EH (cell line): Measurements from ENCODE around the gene SAMD14.
A peak's percentile ranks its signal among the peaks of the same experiment; 100 is the strongest.

Experiments
- DNase-seq: peaks from one replicate; pipeline ENCODE4 v3.0.0-alpha.2; 2015; ENCODE audit warnings: low read depth

Gene SAMD14

DNA sequence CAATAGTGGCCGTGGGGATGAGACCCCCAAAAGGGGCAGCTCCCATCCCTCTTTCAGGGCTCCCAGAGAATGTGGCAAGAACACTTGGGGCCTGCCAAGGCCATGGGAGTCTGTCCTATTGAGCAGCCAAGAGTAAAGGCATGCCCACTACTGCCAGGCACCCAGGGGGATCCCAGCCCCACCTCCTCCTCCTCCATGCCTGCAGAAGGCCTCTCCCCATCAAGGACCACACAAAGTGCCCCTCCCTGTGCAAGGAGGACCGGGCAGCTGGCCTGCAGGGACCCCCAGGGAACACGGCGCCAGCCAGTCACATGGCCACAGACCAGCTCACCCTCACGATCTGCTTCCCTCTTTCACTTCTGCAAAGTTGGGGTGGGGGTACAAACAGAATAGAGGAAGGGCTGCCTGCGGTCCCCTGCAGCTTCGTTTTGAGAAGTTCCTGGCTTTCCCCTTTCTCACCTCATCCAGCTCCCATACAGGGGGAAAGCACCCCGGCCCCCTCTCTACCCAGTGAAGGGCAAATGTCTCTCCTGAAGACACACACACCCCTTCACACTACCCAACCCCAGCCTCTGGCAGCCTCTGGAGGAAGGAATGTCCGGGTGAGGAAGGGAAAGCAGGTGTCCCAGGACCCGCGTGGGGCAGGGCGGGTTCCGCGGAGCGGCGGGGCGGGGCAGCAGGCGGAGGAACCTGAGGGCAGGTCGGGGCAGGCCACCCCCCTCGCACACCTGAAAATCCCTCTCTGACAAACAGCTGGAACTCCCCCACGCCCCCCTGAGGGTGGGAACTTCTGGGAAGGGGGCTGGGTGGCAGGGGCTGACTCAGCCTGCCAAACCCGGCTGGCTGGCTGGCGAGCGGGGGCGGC is 18.5 kb upstream of the SAMD14 start:
- peak; percentile 61 for DNase-seq

DNA sequence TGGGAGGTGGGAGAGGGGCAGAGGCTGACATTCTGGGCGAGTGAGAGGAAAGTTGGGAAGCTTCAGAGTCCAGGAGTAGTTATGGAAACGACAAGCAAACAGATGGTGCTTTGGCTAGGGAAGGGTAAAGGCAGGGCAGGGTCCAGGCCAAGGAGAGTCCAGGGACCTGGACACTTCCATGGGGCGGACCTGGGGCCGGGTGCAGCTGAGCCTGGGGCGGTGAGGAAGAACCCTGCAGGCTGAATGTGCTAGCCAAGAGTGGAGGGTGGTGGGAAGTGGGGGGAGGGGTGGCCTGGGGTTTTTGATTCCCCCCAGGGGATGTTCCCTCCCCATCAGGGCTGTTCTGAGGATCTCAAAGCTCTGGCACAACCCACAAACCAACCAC is 17.9 kb upstream of the SAMD14 start:
- DNase-seq, result peak; percentile 52

DNA sequence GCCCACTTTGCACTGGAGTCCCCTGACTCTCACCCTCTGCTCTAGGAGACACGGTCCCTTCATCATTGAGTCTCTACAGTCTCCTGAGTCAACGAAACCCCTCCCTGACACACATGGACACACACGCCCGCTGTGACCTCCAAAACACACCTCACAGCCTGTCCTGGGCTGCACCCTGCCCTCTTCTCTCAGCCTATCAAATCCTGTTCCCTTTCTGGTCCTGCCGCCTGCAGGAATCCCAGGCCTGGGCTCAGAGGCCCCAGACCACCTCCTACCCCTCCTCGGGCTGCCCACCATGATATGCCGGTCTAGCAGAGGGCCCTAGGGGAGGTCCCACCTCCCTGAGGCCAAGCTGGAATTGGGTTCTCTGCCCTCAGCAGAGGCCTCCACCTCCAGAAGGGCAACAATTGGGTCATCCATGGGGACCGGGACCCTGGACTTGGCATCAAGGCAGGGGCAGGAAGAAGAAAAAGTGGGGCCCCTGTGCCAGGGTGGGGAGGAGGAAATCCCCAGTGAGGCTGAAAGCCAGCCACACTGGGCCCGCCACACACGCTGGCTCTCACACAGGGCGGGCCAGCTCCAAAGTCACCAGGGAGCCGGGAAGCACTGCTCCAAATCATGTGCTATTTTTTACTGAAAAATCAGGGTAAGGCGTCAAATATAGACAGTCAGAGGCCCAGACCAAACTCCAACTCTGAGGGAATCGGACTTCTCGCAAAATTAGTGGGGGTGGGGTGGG is 17.1 kb upstream of the SAMD14 start:
- no peak for DNase-seq

DNA sequence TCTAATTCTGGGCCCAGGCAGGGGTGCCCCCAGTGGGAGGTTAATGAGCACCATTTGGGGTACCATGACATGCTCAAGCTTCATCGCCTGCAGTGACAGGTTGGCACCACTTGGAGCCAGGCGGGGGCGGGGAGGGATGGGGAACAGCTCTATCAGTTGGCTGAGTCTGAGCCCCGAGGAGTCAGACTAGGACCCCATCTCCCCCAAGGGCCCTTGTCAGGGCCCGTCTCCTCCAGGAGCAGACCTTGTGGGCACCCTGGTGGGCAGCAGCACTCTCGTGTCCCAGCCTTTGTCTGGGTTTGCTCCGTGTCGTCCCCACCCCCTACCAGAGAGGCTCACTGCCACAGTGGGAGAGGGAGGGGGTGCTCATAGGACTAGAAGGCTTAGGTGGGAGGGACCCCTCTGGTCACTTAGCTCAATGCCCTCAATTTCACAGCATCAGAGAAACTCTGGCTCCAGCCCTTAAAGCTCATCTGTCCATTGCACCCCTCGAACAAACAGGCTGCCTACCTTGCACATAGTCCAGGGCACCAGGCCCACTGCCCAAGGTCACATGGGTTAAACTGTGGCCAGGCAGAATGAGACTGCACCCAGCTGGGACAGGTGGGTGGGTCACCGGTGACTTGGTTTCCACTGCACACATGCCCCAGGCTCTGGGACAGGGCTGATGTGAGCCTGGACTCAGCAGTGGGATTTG is 16.4 kb upstream of the SAMD14 start:
- no peak for DNase-seq

DNA sequence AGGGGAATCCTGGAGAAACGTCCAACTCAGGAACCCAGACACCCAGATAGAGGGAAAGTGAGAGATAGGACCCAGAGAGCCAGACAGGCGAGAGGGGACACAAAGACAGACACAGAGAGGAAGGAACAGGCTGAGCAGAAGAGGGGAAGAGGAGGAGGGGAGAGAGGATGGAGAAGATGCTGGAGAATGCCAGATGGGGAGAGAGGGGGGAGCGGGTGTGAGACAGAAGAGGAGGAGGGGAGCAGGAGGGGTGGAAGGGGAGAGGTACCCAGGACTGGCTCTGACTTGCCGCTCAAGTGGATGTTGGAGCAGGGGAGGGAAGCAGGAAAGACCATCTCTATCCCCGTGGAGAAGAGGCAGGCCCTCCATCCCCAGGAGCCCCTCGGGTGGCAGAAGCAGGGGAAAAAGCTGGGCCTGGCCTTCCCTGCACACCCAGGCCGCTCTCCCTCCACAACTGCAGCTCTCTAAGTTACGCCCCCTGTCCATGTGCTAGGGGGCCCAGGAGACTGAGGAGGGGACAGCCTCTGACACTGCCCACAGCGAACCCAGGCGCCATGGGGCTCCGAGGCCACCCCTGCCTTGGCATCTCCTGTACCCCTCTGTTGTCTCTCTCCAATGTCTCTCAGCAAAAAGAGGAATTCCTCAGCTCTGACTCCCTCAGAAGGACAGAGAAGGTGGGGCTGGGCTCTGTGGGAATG is 15.7 kb upstream of the SAMD14 start:
- DNase-seq, result no peak

DNA sequence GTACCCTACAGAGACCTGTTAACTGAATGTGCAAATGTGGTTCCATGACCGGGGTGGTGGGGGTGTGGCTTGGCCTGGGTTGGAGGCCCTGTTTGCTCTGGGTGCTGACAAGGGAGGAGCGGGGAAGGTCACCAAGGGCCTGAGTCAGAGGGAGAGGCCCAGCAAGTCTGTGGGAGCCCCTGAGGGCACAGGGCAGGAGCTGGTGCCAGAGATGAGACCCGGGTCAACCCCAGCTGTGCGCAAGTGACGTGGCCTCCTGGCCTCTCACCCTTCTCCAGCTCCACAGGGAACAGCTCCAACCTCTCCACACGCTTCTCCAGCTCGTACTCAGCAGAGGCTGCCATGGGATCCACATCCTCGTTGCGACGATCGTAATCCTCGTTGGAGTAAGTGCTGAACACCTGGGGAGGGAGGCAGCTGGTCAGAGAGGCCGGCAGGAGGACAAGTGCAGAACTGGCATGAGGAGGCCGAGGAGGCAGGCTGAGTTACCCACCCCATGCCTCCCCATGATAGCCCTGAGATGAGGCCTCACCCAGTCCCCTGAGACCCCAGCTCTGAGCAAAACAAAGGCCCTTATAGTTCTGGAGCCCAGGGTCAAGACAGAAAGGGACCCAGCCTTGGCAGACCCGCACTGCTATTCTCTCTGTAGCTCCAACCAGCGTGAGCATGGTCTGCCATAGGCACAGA is 15.0 kb upstream of the SAMD14 start:
- no peak for DNase-seq

DNA sequence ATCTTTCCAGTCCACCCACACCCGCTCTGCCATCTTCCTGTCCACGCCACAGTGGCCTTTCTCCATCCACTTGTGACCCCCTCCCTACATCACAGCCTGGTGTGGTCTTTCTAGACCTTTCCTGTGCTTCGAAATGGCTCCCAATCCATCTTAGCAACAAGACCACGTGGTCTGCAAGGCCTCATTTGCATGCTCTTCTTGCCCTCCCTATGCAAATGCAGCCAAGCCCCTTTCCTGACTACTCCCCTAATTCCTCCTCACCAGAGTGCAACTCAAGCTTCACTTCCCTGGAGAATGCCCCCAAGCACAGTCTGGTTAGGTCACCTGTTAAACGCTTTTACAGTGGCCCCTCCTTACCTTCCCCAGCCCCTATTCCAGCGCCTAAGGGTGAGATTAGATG is 14.4 kb upstream of the SAMD14 start:
- DNase-seq, result no peak

DNA sequence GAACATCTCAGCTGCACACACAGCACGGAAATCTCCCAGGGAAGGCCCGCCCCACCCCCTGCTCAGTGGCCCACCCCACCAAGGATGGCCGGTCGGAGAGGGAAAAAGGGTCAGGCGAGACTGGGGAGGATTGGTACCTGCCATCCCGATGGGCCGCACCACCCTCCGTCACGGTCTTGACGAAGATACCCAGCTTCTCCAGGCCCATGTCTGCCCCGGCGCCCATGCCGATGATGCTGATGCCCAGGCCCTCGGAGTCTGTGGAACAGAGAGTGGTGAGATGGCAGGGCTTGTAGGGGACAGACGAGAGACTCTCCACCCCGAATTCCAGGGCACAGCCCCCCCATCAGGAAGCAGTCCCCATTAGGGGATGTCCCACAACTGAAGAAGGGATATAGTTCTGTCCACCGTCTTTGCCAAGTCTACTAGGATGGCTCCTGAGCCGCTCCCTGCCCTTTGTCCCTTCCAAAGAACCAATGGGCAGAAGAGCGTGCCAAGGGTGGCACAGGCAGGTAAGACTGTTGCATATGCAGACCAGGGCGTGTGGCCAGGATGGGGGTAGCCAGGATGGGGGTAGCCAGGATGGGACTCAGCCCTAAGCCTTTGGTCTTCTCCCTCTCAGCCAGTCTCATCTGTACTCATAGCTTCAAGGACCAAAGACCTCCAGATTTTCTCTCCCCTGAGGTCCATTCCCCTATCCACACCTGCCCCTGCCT is 13.7 kb upstream of the SAMD14 start:
- DNase-seq, result no peak

DNA sequence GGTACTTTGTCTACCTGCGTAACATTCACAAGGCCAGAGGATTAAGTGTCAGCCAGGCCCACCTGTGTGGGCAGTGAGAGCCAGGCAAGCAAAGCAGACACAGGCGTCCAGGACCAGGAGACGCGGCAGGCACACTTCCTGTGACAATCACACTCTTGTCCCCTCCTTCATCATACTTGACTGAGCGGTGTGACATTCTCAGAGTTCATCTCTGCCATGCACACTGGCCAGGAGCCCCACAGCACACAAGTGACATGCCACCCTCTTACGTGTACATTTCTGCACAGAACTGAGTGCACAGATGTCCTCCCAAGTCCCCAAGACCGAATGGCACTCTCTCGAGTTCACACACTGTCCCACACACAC is 11.8 kb upstream of the SAMD14 start:
- no peak for DNase-seq

DNA sequence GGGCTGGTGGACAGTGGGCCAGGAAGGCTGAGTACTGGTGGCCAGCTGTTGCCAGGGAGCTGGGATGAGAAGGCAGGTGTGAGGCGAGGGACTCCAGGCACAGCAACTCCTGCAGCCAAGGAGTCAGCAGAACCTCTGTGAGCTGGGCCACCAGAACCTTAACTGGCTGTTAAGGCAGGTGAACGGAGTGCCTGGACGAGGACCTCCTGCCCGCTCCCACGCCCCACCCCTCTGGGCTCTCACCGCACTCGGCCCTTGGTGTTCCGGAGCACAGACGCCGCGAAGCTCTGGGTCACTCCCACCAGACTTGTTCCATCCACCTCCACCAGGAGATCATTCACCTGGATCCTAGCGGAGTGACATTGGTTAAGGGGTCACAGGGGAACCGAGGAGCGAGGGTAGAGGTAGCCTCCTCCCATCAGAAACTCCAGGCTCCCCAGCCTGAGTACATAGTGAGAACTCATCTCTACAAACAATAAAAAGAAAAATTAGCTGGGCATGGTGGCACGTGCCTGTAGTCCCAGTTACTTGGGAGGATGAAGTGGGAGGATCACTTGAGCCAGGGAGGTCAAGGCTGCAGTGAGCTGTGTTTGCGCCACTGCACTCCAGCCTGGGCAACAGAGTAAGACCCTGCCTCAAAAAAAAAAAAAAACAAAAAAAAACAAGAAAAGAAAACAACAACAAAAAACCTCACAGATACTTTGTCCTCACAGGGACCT is 11.2 kb upstream of the SAMD14 start:
- no peak for DNase-seq

DNA sequence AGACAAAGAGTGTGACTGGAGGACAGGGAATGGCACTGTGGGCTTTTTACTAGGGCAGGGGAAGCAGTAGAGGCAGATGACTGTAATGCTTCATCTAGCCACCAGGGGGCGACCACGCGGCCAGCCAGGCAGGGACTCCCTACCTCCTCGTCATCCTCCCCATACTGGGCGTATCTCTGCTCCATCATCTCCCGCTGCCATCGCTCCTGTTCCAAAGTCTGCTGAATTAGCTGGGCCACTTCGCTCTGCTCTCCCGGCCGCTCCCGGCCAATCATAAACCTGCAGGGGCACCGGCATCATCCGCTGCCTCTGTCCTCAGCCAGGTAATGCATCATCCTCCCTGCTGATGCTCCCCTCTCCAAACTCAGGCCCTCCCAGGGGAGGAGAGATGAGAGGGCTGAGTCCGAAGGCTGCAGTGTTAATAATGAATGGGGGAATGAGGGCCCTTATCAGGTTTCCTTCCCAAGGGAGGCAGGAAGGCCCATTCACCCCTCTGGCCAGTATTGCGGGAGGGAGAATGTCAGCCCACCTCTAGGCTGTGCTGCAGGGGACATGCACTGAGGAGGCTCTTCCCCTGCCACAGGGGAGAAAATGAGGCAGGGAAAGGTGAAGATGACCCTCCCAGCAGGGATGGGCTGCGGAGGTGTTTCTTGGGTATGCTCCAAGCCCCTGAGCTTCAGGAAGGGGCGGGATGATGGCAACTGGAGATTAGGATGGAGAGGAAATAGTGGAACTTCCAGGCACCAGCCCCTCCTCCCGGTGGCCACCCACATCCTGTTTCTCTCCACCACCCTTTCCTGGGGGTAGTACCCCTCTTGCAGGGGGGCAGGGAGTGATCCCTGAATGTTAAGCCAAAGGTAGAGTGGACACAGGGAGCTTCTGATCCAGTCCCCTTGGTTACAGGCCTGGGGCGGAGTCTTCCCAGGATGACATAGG is 10.3 kb upstream of the SAMD14 start:
- peak; percentile 81 for DNase-seq

DNA sequence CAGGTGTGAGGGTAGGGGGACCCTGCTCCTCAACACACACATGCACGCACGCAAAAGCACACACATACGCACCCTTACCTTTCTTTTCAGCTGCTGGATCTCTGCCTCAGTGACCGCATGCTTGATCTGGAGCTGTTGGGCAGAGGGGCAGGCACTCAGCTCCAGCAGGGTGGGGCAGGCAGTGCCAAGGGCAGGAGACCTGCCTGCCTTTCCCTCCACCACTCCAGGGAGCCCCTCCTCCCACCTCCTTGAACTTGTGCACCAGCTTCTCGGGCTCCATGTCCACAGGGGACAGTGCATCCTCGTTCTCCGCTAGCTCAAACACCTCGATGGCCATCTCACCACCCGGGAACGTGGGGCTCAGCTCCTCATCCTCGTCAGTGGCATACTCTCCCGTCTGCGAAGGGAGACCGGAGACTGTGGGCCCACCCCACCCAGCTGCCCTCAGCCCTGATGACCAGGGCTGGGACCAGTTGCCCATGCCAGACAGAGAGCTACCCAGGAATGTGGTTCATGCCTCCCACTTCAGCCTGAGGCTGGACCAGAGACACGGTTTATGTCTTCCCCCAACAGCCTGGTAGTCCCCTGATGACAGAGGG is 9.3 kb upstream of the SAMD14 start:
- no peak for DNase-seq

DNA sequence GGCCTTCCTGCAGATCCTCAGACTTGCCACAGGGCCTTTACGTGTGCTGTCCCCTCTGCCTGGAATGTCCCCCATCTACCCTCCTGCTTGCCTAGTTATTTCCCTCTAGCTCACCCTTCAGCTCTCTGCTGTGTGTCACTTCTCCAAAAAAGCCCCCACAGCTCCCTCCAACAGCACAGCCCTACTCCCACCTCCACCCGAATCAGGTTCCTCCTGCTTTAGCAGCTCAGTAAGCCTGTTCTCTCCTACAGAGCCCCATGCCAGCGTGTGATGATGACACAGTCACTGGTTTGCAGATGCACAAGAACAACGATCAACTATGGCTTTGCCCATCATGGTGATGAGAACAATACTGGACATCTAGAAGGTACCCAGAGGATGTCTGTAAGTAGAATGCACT is 7.1 kb upstream of the SAMD14 start:
- DNase-seq, result no peak

DNA sequence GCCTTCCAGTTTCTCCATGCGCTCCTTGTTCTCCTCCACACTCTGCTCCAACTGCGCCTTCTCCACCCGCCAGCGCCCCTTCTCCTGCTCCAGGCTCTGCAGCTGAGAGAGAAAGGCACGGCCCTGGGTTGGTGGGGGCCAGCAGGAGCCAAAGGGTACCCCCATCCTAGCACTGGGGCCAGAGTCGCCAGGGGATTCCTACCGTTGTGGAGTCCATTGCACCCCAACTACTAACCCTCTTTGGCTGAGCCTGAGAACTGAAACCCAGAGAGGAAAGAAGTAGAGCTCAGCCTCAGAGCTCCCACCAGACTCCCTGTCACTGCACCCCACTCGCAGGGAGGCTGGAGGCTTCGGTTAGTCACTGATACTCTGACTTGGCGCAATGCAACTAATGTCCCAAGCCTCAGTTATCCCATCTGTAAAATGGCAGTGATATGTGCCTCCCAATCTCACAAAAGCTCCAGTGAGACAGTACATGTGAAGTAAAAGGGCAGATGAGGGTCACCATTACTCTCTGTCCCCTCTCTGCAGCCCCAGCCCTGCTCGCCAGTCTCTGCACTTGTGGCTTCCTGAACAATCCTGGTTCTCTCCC is 6.2 kb upstream of the SAMD14 start:
- no peak for DNase-seq

DNA sequence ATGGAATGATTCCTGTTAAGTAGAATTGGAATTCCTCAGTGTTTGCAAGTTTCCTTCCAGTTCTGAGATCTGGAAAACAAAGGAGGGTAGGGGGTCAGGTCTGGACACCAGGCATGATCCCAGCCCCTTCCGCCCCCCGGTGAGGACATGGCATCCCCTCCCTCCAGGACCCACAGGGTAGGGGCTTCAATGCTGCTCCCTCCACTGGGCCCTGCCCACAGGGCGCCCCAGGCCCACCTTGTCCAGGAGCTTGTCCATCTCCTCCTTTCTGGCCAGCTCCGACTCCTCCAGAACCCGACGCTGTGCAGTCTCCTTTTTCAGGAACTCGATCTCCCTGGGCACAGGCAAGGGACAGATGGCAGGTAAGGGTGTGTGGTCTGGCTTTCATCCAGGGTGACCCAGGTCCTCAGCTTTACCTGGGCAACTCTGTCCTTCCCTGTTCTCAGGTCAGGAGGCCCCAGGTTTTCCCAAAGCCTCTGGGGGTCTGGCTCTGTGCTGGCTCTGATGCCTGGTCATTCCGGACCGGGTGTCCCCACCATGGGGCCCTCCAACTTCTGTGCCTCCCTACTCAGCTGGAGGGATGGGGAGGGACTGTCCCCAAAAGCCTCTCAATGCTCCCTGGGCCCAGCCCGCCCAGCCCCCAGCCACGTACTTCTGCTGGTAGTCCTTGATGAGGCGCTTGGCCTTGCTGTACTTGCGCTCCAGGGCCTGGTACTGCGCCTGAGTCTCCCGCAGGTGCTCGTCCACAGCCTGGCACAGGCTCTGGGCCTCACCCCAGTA is 5.5 kb upstream of the SAMD14 start:
- DNase-seq, result no peak

DNA sequence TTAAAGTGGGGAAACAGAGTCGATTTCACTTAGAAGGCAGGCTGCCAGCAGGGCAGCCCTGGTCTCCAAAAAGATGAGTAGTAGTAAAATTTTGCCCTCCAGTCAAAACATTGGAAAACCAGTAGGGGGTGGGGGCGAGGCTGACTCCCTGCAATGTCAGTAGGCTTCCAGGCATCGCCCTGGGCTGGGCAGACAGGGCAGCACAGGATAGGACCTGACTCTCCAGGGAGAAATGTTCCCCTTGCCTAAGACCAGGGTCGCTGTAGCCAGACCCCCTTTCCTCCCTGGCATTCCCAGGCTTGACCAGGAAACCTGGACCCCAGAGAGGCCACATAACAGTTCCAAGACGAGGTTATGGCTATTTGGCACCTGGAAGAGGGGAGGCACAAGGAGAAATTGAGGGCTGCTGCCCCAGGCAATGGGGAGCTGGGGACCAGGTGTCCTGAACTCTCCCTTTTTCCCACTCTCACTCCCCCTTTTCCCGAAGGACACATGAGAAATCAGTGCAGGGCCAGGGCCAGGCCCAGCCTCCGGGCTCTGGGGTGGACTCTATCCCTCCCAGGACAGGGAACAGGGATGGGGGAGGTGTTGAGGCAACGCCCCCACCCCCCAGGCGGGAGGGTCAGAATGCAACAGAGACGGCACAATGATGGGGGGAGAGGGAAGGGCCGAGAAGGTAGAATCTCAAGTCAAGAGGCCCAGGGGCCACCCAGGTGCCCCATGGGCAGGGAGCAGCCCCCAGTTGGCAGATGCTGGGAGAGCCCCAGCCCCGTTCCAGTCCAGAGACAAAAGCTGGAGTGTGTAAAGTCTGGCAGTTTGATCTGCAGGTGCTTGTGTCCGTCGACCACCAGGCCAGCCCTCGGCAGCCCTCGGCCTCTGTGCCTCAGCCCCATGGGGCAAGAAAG is 4.5 kb upstream of the SAMD14 start:
- DNase-seq, result peak; percentile 69

DNA sequence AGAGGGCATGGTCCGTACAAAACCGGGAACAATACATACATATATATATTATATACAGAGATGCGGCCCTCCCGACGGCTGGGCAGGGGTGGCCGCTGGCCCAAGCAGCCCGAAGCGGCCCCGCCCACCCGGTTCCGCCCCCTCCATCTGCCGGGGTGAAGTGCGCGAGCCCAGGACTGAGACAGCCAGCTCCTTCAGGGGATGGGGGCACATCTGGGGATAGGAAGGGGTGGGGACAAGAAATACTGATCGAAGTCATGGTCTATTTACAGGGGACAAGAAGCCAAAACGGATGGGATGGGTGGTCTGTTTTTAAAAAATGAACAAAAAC is 3.8 kb upstream of the SAMD14 start:
- DNase-seq, result no peak
